DOHH2 (cell line): ENCODE measurements around the gene PDE4B.

ENCODE experiments used
- EZH2phosphoT487 ChIP-seq: fragments of 200-600 bp; sonication (generic); IDR thresholded peaks from 2 replicates; pipeline ENCODE4 v1.6.1; 2017; ENCODE audit warnings: borderline replicate concordance, mild to moderate bottlenecking, antibody characterized with exemption, low read length, moderate library complexity, mixed read lengths
- TF ChIP-seq, protein P1 (sequence below): fragments of 200-600 bp; sonication (generic); IDR thresholded peaks from one replicate; pipeline ENCODE4 v1.5.1; 2014; ENCODE audit warnings: antibody characterized with exemption, mild to moderate bottlenecking, low read depth, low read length; ENCODE audit not compliant: poor library complexity, severe bottlenecking

GRCh38 chr1:66083003-66083402 is 290.3 kb downstream of the PDE4B start:
- TF ChIP-seq, protein P1, sequence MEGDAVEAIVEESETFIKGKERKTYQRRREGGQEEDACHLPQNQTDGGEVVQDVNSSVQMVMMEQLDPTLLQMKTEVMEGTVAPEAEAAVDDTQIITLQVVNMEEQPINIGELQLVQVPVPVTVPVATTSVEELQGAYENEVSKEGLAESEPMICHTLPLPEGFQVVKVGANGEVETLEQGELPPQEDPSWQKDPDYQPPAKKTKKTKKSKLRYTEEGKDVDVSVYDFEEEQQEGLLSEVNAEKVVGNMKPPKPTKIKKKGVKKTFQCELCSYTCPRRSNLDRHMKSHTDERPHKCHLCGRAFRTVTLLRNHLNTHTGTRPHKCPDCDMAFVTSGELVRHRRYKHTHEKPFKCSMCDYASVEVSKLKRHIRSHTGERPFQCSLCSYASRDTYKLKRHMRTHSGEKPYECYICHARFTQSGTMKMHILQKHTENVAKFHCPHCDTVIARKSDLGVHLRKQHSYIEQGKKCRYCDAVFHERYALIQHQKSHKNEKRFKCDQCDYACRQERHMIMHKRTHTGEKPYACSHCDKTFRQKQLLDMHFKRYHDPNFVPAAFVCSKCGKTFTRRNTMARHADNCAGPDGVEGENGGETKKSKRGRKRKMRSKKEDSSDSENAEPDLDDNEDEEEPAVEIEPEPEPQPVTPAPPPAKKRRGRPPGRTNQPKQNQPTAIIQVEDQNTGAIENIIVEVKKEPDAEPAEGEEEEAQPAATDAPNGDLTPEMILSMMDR, result no peak
- no peak for TF ChIP-seq EZH2phosphoT487
